Measurements from ENCODE around the gene UFSP2.

Gene UFSP2, protein sequence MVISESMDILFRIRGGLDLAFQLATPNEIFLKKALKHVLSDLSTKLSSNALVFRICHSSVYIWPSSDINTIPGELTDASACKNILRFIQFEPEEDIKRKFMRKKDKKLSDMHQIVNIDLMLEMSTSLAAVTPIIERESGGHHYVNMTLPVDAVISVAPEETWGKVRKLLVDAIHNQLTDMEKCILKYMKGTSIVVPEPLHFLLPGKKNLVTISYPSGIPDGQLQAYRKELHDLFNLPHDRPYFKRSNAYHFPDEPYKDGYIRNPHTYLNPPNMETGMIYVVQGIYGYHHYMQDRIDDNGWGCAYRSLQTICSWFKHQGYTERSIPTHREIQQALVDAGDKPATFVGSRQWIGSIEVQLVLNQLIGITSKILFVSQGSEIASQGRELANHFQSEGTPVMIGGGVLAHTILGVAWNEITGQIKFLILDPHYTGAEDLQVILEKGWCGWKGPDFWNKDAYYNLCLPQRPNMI

DNA sequence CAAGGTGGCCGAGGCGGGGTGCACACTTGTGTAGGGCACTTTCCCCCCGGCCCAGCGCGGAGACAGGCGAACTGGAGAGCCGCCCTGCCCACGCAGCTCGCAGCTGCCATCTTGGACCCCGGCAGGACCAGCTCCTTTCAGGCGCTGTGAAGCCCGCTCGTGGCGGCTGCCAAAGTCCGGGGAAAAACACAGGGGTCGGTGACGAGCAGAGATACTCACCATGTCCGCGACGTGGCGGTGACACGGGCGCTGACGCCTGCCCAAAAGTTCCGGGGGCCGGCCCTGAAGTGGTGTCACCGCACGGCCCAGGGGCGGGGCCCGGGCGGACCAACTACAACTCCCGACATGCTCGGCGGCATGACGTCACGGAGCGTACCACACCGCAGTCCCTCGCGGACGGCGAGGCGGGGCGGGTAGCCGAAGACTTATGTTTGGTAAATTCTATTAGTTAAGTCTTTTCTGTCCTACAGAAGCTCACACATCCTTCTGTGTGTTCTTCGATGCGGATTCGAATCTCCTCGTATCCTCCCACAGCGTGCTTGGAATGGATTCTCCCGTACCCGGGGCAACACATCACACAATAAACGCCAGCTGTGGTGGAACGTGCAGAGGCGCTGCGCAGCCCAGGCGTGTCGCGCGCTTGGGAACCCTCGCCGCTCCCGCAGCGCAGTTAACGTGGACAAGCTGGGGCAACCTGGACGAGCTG lies at the start of gene UFSP2:
UFSP2 (minus strand) TSS at position 318 of the 706 bp plus-strand sequence; CDS start at position 222, 96 bp downstream.
- H3K4me1 Mint-ChIP-seq, result peaks cover 41% of the 10 kb centered on the region
- H3K27me3 Mint-ChIP-seq, result no peaks in the 10 kb centered on the region
- peak within 1 kb of the TSS; percentile 99 for H3K27ac Mint-ChIP-seq
- H3K9me3 Mint-ChIP-seq, result no peaks in the 10 kb centered on the region
- H3K36me3 Mint-ChIP-seq, result peaks cover 6% of the 10 kb centered on the region
- H3K4me3 Mint-ChIP-seq, result peak within 1 kb of the TSS; percentile 89

DNA sequence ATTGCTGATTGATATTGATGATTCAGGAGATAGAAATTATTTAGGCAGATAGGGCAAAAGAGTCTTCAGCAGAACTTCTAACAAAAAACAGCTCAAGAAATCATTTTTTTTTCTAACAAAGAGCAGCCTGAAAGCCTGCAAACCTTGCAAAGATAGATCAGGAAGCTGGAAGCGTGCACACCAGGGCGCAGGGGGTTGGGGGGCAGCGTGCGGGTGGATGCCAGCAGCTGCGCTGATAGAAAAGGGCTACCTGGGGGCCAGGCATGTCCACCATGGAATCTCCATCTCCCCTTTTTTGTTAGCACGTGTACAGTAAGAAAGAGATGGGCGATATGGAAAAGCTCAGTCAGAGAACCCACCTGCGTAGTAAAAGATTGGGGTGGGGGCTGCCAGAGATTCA lies 47.5 kb upstream of the UFSP2 start:
- Mint-ChIP-seq H3K9me3 (no peaks in the 10 kb centered on the region), H3K4me3 (no peak overlapping the region), H3K36me3 (no peaks in the 10 kb centered on the region)

DNA sequence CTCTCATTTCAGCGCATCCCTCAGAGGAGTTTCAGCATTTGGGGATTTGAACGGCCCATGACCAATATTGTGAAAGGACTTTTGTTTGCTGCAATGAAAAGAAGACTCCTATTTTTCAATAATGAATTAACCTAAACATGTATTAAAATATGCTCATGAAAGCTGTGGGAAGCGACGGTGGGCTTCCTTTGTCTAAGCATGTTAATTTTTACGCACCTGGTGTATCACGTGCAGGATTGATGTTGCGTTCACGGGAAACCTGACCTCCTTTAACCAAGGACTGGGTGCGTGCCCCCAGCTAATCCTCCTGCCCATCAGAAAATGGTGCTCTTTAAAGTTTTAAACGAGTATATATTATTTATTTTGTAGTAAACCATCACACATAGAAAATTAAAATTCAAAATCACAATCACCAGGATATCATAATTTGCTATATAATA lies 46.4 kb upstream of the UFSP2 start:
- Mint-ChIP-seq H3K27ac (peak overlapping the region; percentile 69), H3K9me3 (no peaks in the 10 kb centered on the region), H3K4me3 (peak overlapping the region; percentile 91), H3K36me3 (no peaks in the 10 kb centered on the region), H3K27me3 (peaks cover 5% of the 10 kb centered on the region), H3K4me1 (peaks cover 11% of the 10 kb centered on the region)

More for the DNA sequence above, 47.5 kb upstream of the UFSP2 start:
- peaks cover 13% of the 10 kb centered on the region for H3K27me3 Mint-ChIP-seq
- no peak overlapping the region for H3K27ac Mint-ChIP-seq
- H3K4me1 Mint-ChIP-seq, result peaks cover 11% of the 10 kb centered on the region

DNA sequence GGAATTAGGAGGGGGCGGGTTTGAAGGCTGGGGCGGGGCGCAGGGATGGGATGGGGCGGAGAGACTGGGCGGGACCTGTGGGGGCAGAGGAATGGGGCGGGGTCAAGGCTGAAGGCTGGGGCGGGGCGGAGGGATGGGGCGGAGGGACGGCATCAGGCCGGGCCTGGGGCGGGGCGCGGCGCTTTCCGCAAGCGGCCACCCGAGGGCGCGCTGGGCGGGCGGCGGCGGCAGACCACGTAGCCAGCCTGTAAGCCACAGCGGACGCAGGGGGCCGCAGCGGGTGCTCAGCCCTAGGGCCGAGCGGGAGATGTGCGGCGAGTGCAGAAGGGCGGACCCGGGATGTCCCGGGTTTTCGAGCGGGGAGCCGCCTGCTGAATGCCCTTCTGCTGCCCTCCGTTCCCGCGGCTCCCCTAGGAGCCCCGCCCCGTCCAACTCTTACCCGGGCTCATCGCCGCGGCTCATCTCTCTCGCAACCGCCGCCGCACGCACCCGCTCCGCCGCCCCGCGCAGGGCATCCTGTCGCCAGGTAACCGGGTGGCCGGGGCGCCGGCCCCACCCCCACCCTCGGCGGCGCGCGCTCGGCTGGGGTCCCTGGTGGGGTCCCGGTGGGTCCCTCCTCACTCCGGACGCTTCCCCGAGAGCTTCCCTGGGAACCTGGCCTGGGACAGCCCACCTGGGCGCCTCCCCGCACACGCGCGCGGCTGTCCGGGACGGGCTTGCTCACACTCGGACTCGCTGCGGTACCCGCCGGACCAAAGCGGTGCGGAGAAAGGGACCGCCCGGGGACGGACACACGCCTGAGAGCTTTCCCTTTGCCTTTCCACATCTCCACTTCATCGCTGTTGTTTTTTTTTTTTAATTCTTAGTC lies 45.7 kb upstream of the UFSP2 start, which contains the start of gene CCDC110:
CCDC110 (minus strand) TSS at position 499 of the 868 bp plus-strand sequence; CDS start at position 449, 50 bp downstream.
- Mint-ChIP-seq H3K9me3 (no peaks in the 10 kb centered on the region), H3K36me3 (no peaks in the 10 kb centered on the region), H3K4me1 (peaks cover 11% of the 10 kb centered on the region), H3K27ac (peak within 1 kb of the TSS; percentile 69), H3K4me3 (peak within 1 kb of the TSS; percentile 91), H3K27me3 (no peaks in the 10 kb centered on the region)

DNA sequence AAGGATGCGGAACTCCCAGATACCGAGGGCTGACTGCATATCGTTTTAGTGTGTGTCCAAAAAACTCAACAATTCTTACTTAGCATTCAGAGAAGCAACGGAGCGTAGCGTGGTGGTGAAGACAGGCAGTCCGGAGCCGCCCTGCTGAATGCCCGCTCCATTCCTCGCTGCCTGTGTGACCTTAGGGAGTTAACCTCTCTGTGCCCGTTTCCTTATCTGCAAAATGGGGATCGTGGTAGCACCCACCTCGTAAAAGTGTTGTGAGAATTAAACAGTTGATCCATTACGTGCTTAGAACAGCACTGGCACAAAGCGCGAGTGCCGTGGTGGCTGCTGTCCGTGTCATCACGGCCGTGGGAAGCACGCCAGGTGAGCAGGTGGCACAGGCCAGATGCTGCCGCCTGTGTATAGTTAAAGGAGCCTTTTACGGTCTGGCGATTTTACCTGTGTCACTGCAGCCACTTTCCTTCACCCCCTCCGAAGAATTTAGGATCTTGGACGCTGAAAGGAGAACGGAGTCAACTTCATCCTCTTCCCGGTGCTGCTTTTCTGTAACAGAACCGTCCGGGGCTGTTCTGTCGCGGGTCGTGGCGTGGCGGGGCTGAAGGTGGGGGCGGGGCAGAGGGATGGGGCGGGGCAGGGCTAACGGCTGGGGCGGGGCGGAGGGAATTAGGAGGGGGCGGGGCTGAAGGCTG lies 44.9 kb upstream of the UFSP2 start:
- H3K9me3 Mint-ChIP-seq, result no peaks in the 10 kb centered on the region
- no peaks in the 10 kb centered on the region for H3K36me3 Mint-ChIP-seq
- H3K27me3 Mint-ChIP-seq, result no peaks in the 10 kb centered on the region
- peaks cover 11% of the 10 kb centered on the region for H3K4me1 Mint-ChIP-seq
- H3K4me3 Mint-ChIP-seq, result peak overlapping the region; percentile 82
- H3K27ac Mint-ChIP-seq, result peak overlapping the region; percentile 57

DNA sequence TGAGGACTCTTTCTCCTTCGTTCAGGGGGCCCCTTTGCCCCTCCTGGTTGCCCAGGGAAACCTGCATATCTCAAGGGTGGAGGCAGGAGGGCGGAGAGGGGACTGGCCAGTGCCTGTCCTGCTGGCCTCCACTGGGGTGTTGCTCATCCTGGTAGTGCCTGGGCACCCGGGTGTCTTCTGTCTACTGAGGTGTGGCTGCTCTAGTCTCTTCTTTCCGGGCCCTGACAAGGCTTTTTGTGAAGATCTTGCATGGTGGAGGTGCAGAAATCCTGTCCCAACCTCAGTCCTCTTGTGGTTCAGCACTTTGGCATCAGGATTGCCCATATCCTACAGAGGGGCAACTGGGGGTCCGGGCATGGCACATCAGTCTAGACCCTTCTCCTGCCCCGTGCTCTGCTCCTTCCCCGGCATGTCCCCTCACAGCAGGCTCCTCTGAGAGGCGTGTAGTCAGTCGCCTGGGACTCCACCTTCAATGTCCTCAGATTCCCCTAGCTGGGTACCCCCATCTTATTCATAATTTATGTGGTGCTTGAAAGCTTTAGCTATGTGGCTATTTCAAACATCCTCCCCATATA lies 43.9 kb upstream of the UFSP2 start:
- H3K9me3 Mint-ChIP-seq, result no peaks in the 10 kb centered on the region
- no peak overlapping the region for H3K27ac Mint-ChIP-seq
- no peak overlapping the region for H3K4me3 Mint-ChIP-seq
- peaks cover 11% of the 10 kb centered on the region for H3K4me1 Mint-ChIP-seq
- H3K27me3 Mint-ChIP-seq, result no peaks in the 10 kb centered on the region
- no peaks in the 10 kb centered on the region for H3K36me3 Mint-ChIP-seq

DNA sequence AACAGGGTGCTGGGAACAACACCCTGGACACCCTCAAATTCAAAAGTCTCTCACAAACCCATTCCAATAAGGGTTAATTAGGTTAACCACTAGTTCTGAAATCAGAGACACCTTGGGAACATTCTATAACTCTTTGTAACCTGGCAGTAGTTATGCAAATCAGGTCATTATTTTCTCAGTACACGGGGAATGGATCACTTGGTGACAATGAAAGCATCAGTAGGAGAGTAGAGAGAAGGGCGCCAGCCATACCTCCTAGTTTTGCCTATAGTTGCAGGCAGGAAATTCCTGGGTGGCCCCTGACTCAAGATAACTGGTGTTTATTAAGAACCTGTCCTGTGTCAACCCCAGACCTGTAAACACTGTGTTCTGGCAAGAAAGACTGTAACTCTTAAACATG lies 43.2 kb upstream of the UFSP2 start:
- Mint-ChIP-seq H3K9me3 (no peaks in the 10 kb centered on the region), H3K27me3 (no peaks in the 10 kb centered on the region), H3K27ac (no peak overlapping the region), H3K4me3 (no peak overlapping the region), H3K4me1 (peaks cover 11% of the 10 kb centered on the region), H3K36me3 (no peaks in the 10 kb centered on the region)

DNA sequence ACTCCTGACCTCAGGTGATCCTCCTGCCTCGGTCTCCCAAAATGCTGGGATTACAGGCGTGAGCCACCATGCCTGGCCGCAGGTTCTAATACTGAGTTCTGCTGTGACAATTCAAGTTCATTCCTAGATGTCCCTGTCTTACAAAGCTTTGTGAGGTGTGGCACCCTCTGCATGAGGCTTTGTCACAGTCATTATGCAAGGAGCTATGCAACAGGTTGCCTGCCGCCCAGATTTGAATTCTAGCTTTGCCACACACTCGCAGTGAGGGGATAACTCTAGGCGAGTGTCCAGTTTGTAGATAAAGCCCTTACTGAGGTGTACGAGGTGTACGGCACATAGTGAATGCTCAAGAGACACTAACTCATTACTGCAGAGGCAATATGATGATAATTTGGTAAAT lies 42.2 kb upstream of the UFSP2 start:
- Mint-ChIP-seq H3K9me3 (no peaks in the 10 kb centered on the region), H3K27me3 (no peaks in the 10 kb centered on the region), H3K27ac (no peak overlapping the region), H3K4me1 (peaks cover 11% of the 10 kb centered on the region), H3K36me3 (no peaks in the 10 kb centered on the region), H3K4me3 (no peak overlapping the region)

DNA sequence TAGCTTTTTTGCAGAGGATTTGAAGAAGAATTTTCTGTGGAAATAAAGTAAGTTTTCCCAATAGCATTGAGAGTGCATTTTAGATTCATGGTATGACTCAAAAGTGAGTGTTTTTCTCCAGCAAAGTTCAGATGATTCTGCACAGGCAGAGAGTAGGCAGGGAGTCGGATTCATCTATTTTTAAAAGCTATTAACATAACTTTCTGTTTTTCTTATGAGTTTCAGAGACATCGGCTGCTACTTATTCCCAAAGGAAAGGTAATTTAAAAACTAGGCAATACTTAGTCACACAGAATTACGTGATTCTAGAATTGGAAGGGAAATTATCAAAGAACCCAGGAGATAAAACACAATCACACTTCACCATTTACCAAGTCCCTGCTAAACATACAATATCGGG lies 41.3 kb upstream of the UFSP2 start:
- Mint-ChIP-seq H3K36me3 (no peaks in the 10 kb centered on the region), H3K27me3 (no peaks in the 10 kb centered on the region), H3K4me3 (no peak overlapping the region), H3K27ac (no peak overlapping the region), H3K4me1 (peaks cover 11% of the 10 kb centered on the region), H3K9me3 (no peaks in the 10 kb centered on the region)

DNA sequence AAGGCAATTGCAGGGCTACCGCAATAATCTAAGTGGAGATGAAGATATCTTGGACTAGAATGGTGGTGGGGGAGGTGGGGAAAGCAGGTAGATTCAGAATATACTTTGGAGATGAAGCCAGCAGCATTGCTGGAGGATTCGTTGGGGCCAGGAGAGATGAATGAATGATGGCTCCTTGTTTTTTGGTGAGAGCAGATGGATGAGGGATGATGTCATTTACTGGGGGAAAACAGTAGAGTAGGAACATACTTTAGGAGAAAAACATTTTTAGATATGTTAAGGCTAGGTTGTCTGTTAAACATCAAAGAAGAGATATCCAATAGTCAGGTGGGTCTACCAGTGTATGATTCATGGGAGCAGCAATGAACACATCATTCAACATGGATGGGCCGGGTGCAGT lies 39.9 kb upstream of the UFSP2 start:
- H3K4me3 Mint-ChIP-seq, result no peak overlapping the region
- peaks cover 6% of the 10 kb centered on the region for H3K4me1 Mint-ChIP-seq
- H3K36me3 Mint-ChIP-seq, result no peaks in the 10 kb centered on the region
- H3K9me3 Mint-ChIP-seq, result no peaks in the 10 kb centered on the region
- H3K27ac Mint-ChIP-seq, result no peak overlapping the region
- H3K27me3 Mint-ChIP-seq, result no peaks in the 10 kb centered on the region

DNA sequence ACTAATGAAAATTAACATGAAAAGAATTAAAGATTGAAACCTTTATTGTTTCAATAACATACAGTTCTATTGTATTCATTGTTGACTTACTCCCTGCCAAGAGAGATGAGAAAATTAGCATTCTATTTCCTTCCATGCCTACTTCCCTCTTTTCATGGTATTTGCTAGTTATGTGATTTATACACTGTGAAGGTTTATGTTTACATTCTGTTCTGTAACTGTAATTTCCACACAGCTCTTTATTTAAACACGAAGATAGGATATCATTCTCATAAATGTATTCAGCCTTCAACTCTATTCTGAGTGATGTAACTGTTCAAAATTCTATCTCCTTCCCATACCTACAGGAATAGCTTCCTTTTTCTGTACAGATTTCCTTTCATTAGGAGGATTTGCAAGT lies 39.1 kb upstream of the UFSP2 start:
- H3K27ac Mint-ChIP-seq, result no peak overlapping the region
- H3K9me3 Mint-ChIP-seq, result no peaks in the 10 kb centered on the region
- no peaks in the 10 kb centered on the region for H3K4me1 Mint-ChIP-seq
- H3K4me3 Mint-ChIP-seq, result no peak overlapping the region
- peaks cover 2% of the 10 kb centered on the region for H3K27me3 Mint-ChIP-seq
- no peaks in the 10 kb centered on the region for H3K36me3 Mint-ChIP-seq

DNA sequence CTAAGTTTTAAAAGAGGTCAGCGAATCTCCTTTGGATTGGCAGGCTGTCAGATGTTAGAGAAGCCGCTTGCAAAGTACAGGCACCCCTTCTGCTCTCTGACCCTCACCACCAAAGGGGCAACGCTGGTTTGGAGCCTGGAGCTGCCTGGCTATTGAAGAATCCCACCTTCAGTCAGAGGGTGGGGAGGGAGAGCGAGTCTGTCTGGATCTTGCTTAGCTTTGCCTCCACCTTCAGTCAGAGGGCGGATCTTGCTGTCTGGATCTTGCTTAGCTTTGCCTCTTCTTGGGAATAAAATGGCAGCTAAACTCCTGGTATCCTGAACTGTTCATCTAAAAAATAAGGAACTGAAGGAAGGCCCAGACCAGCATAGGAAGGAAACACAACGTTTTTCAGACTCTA lies 38.4 kb upstream of the UFSP2 start:
- H3K4me1 Mint-ChIP-seq, result no peaks in the 10 kb centered on the region
- H3K36me3 Mint-ChIP-seq, result no peaks in the 10 kb centered on the region
- peaks cover 2% of the 10 kb centered on the region for H3K27me3 Mint-ChIP-seq
- H3K4me3 Mint-ChIP-seq, result no peak overlapping the region
- no peaks in the 10 kb centered on the region for H3K9me3 Mint-ChIP-seq
- no peak overlapping the region for H3K27ac Mint-ChIP-seq

DNA sequence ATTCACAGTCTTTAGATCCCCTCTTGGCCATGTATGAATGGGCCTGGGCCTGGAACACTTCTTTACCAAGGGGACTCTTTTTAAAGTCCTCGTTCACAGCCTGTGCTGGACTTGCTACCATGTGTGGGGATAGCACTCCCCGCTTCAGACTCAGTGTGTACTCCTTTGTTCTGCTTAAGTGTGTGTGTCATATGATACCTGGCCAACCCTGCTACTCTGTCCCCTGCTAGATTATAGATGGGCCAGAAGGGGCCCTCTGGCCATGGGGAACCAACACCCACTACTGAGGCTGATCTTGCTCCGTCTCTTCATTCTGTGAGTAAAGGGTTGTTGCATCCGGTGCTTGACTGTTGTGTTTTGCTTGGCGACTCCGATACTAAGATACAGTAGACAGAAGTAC lies 37.8 kb upstream of the UFSP2 start:
- Mint-ChIP-seq H3K4me3 (no peak overlapping the region), H3K9me3 (no peaks in the 10 kb centered on the region), H3K27ac (no peak overlapping the region), H3K4me1 (no peaks in the 10 kb centered on the region), H3K27me3 (peaks cover 2% of the 10 kb centered on the region), H3K36me3 (no peaks in the 10 kb centered on the region)

DNA sequence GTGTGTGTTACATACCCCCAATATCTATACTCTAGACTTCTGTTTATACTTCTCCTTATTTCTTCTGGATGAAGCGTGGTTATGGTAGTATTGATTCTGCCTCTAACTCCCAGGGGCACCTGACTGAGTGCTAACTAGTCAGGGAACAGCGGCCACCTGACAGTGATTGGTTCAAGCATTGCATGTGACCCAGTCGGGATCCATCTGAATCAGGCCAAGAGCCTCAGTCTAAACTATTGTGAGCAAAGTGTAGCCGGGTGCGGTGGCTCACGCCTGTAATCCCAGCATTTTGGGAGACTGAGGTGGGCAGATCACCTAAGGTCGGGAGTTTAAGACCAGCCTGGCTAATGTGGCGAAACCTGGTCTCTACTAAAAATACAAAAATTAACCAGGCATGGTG lies 35.8 kb upstream of the UFSP2 start:
- Mint-ChIP-seq H3K4me1 (no peaks in the 10 kb centered on the region), H3K9me3 (no peaks in the 10 kb centered on the region), H3K27ac (no peak overlapping the region), H3K27me3 (peaks cover 2% of the 10 kb centered on the region), H3K4me3 (no peak overlapping the region), H3K36me3 (no peaks in the 10 kb centered on the region)

DNA sequence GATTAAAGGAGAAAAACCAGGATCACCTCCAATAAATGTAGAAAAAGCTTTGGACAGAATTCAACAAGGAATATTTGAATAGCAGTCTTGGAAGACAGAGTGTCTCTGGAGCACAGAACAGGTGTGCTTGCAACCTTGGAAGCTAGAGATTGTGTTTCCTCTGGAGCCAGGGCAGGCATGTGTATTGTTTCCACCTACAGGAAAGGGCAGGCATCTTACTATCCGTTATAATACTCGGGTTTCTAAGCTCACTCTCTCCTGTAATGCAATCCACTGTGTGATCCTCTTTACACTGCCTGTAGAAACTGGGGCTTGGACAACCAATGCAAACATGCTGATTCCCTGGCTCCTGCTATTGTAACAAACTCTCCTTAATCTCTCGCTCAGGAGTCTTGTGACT lies 31.4 kb upstream of the UFSP2 start:
- peaks cover 2% of the 10 kb centered on the region for H3K27me3 Mint-ChIP-seq
- H3K36me3 Mint-ChIP-seq, result no peaks in the 10 kb centered on the region
- H3K4me3 Mint-ChIP-seq, result no peak overlapping the region
- no peak overlapping the region for H3K27ac Mint-ChIP-seq
- no peaks in the 10 kb centered on the region for H3K9me3 Mint-ChIP-seq
- no peaks in the 10 kb centered on the region for H3K4me1 Mint-ChIP-seq

All from activated naive CD4-positive, alpha-beta T cell treated with anti-CD3 and anti-CD28 coated beads, Interleukin-2, amount 50 U/mL, for 24 hours (primary cell).